ENCODE measurements around the gene WDR12.
A peak's percentile ranks its signal among the peaks of the same experiment; 100 is the strongest.
"Not testable (repeated sequence)": the region's sequence is repeated elsewhere in the genome, so short reads cannot be mapped to it uniquely, and the experiment has no call there.

WDR12 gene

GRCh38 chr2:202918860-202919259 is 7.4 kb upstream of the WDR12 start:
- DNase-seq = no peak
- no peaks in the 10 kb centered on the region for H3K36me3 ChIP-seq (replicated peaks; ENCODE audit: insufficient read depth, low read length)
- H2AFZ ChIP-seq (ENCODE audit: low read length) = no peak overlapping the region
- H3K4me3 ChIP-seq (ENCODE audit: low read length) = no peak overlapping the region
- H3K9me3 ChIP-seq (replicated peaks; ENCODE audit: insufficient read depth, low read length) = no peaks in the 10 kb centered on the region
- no peak for TF ChIP-seq CTCF (IDR thresholded peaks at IDR 0.05; ENCODE audit: low read length)
- no peak for TF ChIP-seq EZH2phosphoT487 (IDR thresholded peaks at IDR 0.05; ENCODE audit: low read length)
- no peak for TF ChIP-seq EZH2 (optimal IDR thresholded peaks at IDR 0.05; ENCODE audit: low read depth, low read length)
- no peaks in the 10 kb centered on the region for H3K9me2 ChIP-seq (replicated peaks; ENCODE audit: insufficient read depth, low read length)
- no peak overlapping the region for H3K4me2 ChIP-seq (ENCODE audit: low read depth, low read length)
- H3K27ac ChIP-seq (ENCODE audit: low read length) = no peak overlapping the region
- no peaks in the 10 kb centered on the region for H3K27me3 ChIP-seq (replicated peaks; ENCODE audit: insufficient read depth, low read length)
- no peaks in the 10 kb centered on the region for H3F3A ChIP-seq (ENCODE audit: insufficient read depth, low read length)
- no peaks in the 10 kb centered on the region for H4K20me1 ChIP-seq (ENCODE audit: insufficient read depth, low read length)
- no peaks in the 10 kb centered on the region for H3K79me2 ChIP-seq (ENCODE audit: low read length)
- no peaks in the 10 kb centered on the region for H3K4me1 ChIP-seq (ENCODE audit: low read length)
- no peak overlapping the region for H3K9ac ChIP-seq (ENCODE audit: low read length)

- H3K4me1 ChIP-seq (ENCODE audit: low read length); H3K36me3 ChIP-seq (replicated peaks; ENCODE audit: insufficient read depth, low read length); H3K9me2 ChIP-seq (replicated peaks; ENCODE audit: insufficient read depth, low read length); H3F3A ChIP-seq (ENCODE audit: insufficient read depth, low read length); H4K20me1 ChIP-seq (ENCODE audit: insufficient read depth, low read length); H3K9me3 ChIP-seq (replicated peaks; ENCODE audit: insufficient read depth, low read length); H3K27me3 ChIP-seq (replicated peaks; ENCODE audit: insufficient read depth, low read length); DNase-seq: not testable (repeated sequence)
- Histone ChIP-seq H3K79me2 (ENCODE audit: low read length) (peaks cover 38% of the 10 kb centered on the region), H3K27ac (ENCODE audit: low read length) (peak overlapping the region; percentile 75; the same call in 1 of the 2 replicates), H3K4me3 (ENCODE audit: low read length) (peak overlapping the region; percentile 82), H2AFZ (ENCODE audit: low read length) (peak overlapping the region; percentile 80; the same call in 1 of the 2 replicates), H3K4me2 (ENCODE audit: low read depth, low read length) (peak overlapping the region; percentile 62; the same call in 1 of the 2 replicates), H3K9ac (ENCODE audit: low read length) (peak overlapping the region; percentile 77)
Measured at GRCh38 chr2:202912342-202913201, 1.1 kb upstream of the WDR12 start.

- Histone ChIP-seq H3F3A (ENCODE audit: insufficient read depth, low read length) (peaks cover 9% of the 10 kb centered on the region; the same call in 1 of the 2 replicates), H3K4me2 (ENCODE audit: low read depth, low read length) (peak overlapping the region; percentile 69), H3K36me3 (replicated peaks; ENCODE audit: insufficient read depth, low read length) (no peaks in the 10 kb centered on the region), H3K9me3 (replicated peaks; ENCODE audit: insufficient read depth, low read length) (no peaks in the 10 kb centered on the region), H3K4me1 (ENCODE audit: low read length) (no peaks in the 10 kb centered on the region), H3K9me2 (replicated peaks; ENCODE audit: insufficient read depth, low read length) (no peaks in the 10 kb centered on the region), H2AFZ (ENCODE audit: low read length) (peak overlapping the region; percentile 80), H3K9ac (ENCODE audit: low read length) (peak overlapping the region; percentile 77), H3K27ac (ENCODE audit: low read length) (peak overlapping the region; percentile 75; the same call in 1 of the 2 replicates), H4K20me1 (ENCODE audit: insufficient read depth, low read length) (no peaks in the 10 kb centered on the region), H3K27me3 (replicated peaks; ENCODE audit: insufficient read depth, low read length) (no peaks in the 10 kb centered on the region), H3K4me3 (ENCODE audit: low read length) (peak overlapping the region; percentile 82), H3K79me2 (ENCODE audit: low read length) (peaks cover 42% of the 10 kb centered on the region)
- no peak for DNase-seq
- no peak for TF ChIP-seq CTCF (IDR thresholded peaks at IDR 0.05; ENCODE audit: low read length)
- TF ChIP-seq EZH2 (optimal IDR thresholded peaks at IDR 0.05; ENCODE audit: low read depth, low read length) = no peak
- TF ChIP-seq EZH2phosphoT487 (IDR thresholded peaks at IDR 0.05; ENCODE audit: low read length) = no peak
Measured at GRCh38 chr2:202911203-202911511, 316 bp downstream of the WDR12 start.

- Histone ChIP-seq H3F3A (ENCODE audit: insufficient read depth, low read length) (peaks cover 9% of the 10 kb centered on the region; the same call in 1 of the 2 replicates), H2AFZ (ENCODE audit: low read length) (no peak overlapping the region), H3K4me1 (ENCODE audit: low read length) (no peaks in the 10 kb centered on the region), H3K9me3 (replicated peaks; ENCODE audit: insufficient read depth, low read length) (no peaks in the 10 kb centered on the region), H3K79me2 (ENCODE audit: low read length) (peaks cover 46% of the 10 kb centered on the region), H3K27ac (ENCODE audit: low read length) (no peak overlapping the region), H3K9ac (ENCODE audit: low read length) (peak overlapping the region; percentile 77; the same call in 1 of the 2 replicates), H4K20me1 (ENCODE audit: insufficient read depth, low read length) (no peaks in the 10 kb centered on the region), H3K36me3 (replicated peaks; ENCODE audit: insufficient read depth, low read length) (no peaks in the 10 kb centered on the region), H3K4me2 (ENCODE audit: low read depth, low read length) (peak overlapping the region; percentile 69), H3K27me3 (replicated peaks; ENCODE audit: insufficient read depth, low read length) (no peaks in the 10 kb centered on the region), H3K4me3 (ENCODE audit: low read length) (peak overlapping the region; percentile 82), H3K9me2 (replicated peaks; ENCODE audit: insufficient read depth, low read length) (no peaks in the 10 kb centered on the region)
- no peak for DNase-seq
- TF ChIP-seq EZH2 (optimal IDR thresholded peaks at IDR 0.05; ENCODE audit: low read depth, low read length) (no peak), EZH2phosphoT487 (IDR thresholded peaks at IDR 0.05; ENCODE audit: low read length) (no peak), CTCF (IDR thresholded peaks at IDR 0.05; ENCODE audit: low read length) (no peak)
Measured at GRCh38 chr2:202910698-202911097, 775 bp downstream of the WDR12 start.

GRCh38 chr2:202910250-202910649 is 1.2 kb downstream of the WDR12 start:
- H3K4me1 ChIP-seq (ENCODE audit: low read length); H3K27me3 ChIP-seq (replicated peaks; ENCODE audit: insufficient read depth, low read length); H4K20me1 ChIP-seq (ENCODE audit: insufficient read depth, low read length); H3K36me3 ChIP-seq (replicated peaks; ENCODE audit: insufficient read depth, low read length); H2AFZ ChIP-seq (ENCODE audit: low read length); H3F3A ChIP-seq (ENCODE audit: insufficient read depth, low read length); DNase-seq; H3K9me2 ChIP-seq (replicated peaks; ENCODE audit: insufficient read depth, low read length); H3K27ac ChIP-seq (ENCODE audit: low read length); H3K9me3 ChIP-seq (replicated peaks; ENCODE audit: insufficient read depth, low read length): not testable (repeated sequence)
- peak overlapping the region; percentile 69 for H3K4me2 ChIP-seq (ENCODE audit: low read depth, low read length)
- peak overlapping the region; percentile 82 for H3K4me3 ChIP-seq (ENCODE audit: low read length)
- peaks cover 51% of the 10 kb centered on the region for H3K79me2 ChIP-seq (ENCODE audit: low read length)
- peak overlapping the region; percentile 77; the same call in 1 of the 2 replicates for H3K9ac ChIP-seq (ENCODE audit: low read length)
